Choroid plexus epithelial cell (primary cell): ENCODE measurements around the gene TGFB2.

ENCODE experiments used
- DNase-seq: peaks from one replicate; pipeline ENCODE4 v3.0.0-alpha.2; 2010; ENCODE audit warnings: low read depth
- H3K4me3 ChIP-seq: 2 replicates; pipeline ENCODE4 v1.5.1; 2011; ENCODE audit warnings: low read depth, mild to moderate bottlenecking, control low read depth, low read length, moderate library complexity
- TF ChIP-seq, protein P1 (sequence below): conservative IDR thresholded peaks from 2 replicates; pipeline ENCODE4 v1.5.1; 2011; ENCODE audit warnings: low read depth, mild to moderate bottlenecking, control low read depth, inconsistent platforms, low read length, moderate library complexity

TGFB2 gene

DNA sequence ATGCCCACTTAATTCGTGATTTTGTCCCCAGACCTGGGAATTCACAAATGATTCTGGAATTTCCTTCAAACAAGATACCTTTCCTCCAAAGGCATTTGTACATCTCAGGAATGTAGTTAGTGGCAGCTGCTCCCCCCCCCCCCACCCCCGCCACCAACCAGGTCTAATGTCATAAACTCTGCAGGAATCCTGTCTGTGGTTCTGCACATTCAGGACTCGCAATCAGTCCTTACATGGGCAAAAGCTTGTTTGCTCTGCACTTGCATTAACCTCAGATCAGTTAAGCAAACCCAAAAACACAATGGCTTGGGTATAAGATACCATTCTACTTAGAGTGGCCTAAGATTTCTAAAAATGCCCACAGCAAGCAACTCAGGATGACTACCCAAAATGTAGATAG lies 143.8 kb downstream of the TGFB2 start:
- peak; percentile 84 for DNase-seq

GRCh38 chr1:218490406-218490922 lies 145.3 kb downstream of the TGFB2 start:
- no peak for DNase-seq
- H3K4me3 ChIP-seq = no peak overlapping the region
- TF ChIP-seq, protein P1, sequence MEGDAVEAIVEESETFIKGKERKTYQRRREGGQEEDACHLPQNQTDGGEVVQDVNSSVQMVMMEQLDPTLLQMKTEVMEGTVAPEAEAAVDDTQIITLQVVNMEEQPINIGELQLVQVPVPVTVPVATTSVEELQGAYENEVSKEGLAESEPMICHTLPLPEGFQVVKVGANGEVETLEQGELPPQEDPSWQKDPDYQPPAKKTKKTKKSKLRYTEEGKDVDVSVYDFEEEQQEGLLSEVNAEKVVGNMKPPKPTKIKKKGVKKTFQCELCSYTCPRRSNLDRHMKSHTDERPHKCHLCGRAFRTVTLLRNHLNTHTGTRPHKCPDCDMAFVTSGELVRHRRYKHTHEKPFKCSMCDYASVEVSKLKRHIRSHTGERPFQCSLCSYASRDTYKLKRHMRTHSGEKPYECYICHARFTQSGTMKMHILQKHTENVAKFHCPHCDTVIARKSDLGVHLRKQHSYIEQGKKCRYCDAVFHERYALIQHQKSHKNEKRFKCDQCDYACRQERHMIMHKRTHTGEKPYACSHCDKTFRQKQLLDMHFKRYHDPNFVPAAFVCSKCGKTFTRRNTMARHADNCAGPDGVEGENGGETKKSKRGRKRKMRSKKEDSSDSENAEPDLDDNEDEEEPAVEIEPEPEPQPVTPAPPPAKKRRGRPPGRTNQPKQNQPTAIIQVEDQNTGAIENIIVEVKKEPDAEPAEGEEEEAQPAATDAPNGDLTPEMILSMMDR = no peak

More for the DNA sequence above, 143.8 kb downstream of the TGFB2 start:
- TF ChIP-seq, protein P1 = no peak
- no peak overlapping the region for H3K4me3 ChIP-seq

GRCh38 chr1:218492874-218493273 lies 147.7 kb downstream of the TGFB2 start:
- no peak for DNase-seq
- H3K4me3 ChIP-seq = no peak overlapping the region
- TF ChIP-seq, protein P1 = no peak

GRCh38 chr1:218493986-218494385 lies 148.8 kb downstream of the TGFB2 start:
- H3K4me3 ChIP-seq = no peak overlapping the region
- TF ChIP-seq, protein P1 = no peak
- DNase-seq = no peak
